Bronchial epithelial cell (primary cell): ENCODE data around the gene UGT1A6. TPM values are rescaled to one million over a fixed set of nuclear protein-coding genes. Genes with fewer than 3 reads are reported as not detected.

Source experiments
- DNase-seq: peaks from one replicate; pipeline ENCODE4 v3.0.0-alpha.2; 2010; ENCODE audit warnings: low read depth
- FAIRE-seq: peaks from 2 replicates; lab custom pipeline; 2011; peaks lifted over from hg19 to GRCh38; lab: Jason Lieb, UNC
- H3K27me3 ChIP-seq: 2 replicates; pipeline ENCODE4 v1.5.1; 2011; ENCODE audit warnings: low read length; ENCODE audit not compliant: control insufficient read depth, insufficient read depth
- H3K36me3 ChIP-seq: 2 replicates; pipeline ENCODE4 v1.5.1; 2011; ENCODE audit warnings: low read length; ENCODE audit not compliant: control insufficient read depth, insufficient read depth
- H3K4me3 ChIP-seq: 2 replicates; pipeline ENCODE4 v1.5.1; 2011; ENCODE audit warnings: mild to moderate bottlenecking, low read depth, low read length, control low read depth
- total RNA-seq: library from RNA; depleted of rRNA; stranded (reverse); fragments of >200 nt; gene quantifications from 2 replicates; pipeline ENCODE4 v1.2.1, GENCODE V29; 2014
- TF ChIP-seq, protein P1 (sequence below): IDR thresholded peaks from 2 replicates; pipeline ENCODE4 v1.5.1; 2011; ENCODE audit warnings: mild to moderate bottlenecking, moderate library complexity, low read length, control low read depth, inconsistent platforms; ENCODE audit not compliant: insufficient read depth, severe bottlenecking

UGT1A6 gene
- total RNA-seq, 1 donor from 2014 or later, result 12.9 TPM

DNA sequence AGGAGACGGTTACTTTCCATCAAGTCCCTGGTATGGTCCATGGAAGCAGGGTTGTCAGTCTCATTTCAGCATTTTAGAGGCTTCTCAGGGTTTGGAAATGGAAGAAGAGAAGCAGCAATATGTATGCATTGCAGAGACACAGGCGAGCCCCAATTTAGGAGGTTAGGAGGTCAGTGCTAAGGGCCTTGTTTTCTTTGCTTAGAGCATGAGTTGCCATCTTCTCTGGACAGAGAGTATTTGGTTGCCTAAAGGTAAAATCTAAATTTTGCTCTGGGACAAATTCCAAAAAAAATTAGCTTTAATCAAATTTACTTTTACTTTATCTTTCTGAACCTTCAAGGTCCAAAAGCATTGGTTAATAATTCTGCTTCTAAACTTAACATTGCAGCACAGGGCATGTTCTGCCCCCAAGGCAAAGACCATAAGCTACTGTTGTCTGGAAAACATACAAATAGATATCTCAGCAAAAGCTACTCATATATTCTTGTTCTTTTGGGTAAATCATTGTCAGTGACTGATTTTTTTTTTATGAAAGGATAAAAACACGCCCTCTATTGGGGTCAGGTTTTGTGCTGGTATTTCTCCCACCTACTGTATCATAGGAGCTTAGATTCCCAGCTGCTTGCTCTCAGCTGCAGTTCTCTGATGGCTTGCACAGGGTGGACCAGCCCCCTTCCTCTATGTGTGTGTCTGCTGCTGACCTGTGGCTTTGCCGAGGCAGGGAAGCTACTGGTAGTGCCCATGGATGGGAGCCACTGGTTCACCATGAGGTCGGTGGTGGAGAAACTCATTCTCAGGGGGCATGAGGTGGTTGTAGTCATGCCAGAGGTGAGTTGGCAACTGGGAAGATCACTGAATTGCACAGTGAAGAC lies 21.2 kb upstream of the UGT1A6 start, which contains the start of gene UGT1A9:
Gene UGT1A9 (plus strand): TSS at position 609 of the 872 bp plus-strand sequence. CDS start 37 bp downstream, at position 646.
- DNase-seq, result no peak
- TF ChIP-seq, protein P1, sequence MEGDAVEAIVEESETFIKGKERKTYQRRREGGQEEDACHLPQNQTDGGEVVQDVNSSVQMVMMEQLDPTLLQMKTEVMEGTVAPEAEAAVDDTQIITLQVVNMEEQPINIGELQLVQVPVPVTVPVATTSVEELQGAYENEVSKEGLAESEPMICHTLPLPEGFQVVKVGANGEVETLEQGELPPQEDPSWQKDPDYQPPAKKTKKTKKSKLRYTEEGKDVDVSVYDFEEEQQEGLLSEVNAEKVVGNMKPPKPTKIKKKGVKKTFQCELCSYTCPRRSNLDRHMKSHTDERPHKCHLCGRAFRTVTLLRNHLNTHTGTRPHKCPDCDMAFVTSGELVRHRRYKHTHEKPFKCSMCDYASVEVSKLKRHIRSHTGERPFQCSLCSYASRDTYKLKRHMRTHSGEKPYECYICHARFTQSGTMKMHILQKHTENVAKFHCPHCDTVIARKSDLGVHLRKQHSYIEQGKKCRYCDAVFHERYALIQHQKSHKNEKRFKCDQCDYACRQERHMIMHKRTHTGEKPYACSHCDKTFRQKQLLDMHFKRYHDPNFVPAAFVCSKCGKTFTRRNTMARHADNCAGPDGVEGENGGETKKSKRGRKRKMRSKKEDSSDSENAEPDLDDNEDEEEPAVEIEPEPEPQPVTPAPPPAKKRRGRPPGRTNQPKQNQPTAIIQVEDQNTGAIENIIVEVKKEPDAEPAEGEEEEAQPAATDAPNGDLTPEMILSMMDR, result no peak
- Histone ChIP-seq H3K36me3 (no peaks in the 10 kb centered on the region), H3K4me3 (no peak within 1 kb of the TSS), H3K27me3 (no peaks in the 10 kb centered on the region)
- no peak for FAIRE-seq

DNA sequence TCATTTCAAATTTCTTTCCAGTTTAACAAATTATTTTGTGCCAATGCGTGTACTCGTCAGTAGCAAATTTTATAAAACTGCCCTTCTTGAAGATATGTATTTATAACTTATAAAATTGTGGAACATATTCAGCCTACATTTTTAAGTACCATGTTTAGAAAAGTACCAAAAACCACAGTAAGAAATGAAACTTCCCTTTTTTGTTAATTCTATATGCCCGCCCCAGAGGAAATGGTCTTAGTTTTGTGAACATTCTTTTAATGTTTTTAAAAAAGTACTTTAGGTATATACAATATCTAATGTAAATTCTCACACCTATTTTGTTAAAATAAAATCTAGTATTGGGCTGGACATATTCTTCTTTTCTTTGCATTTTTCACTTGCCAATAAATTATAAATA lies 19.8 kb upstream of the UGT1A6 start:
- TF ChIP-seq, protein P1, result no peak
- no peak for DNase-seq
- Histone ChIP-seq H3K27me3 (no peaks in the 10 kb centered on the region), H3K4me3 (no peak overlapping the region), H3K36me3 (no peaks in the 10 kb centered on the region)
- FAIRE-seq, result no peak

DNA sequence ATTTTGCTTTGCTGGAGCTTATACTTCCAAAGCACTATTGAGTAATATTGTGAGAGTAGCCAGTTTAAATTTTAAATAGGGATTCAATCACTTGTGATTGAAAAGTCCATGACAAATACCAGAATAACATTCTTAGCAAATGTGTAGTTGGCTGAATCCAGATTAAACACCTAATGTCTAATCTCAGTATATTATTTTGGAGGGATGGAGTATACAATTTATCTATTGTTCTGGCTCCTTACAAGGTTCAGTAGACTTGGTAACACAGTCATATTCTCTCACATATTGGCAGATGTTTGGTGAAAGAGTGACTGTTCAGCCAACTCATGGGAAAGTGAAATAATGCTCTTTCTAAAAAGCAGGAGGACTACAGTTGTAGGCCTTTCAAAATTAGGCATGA lies 18.8 kb upstream of the UGT1A6 start:
- Histone ChIP-seq H3K36me3 (no peaks in the 10 kb centered on the region), H3K27me3 (no peaks in the 10 kb centered on the region), H3K4me3 (no peak overlapping the region)
- no peak for FAIRE-seq
- no peak for DNase-seq
- TF ChIP-seq, protein P1, result no peak

DNA sequence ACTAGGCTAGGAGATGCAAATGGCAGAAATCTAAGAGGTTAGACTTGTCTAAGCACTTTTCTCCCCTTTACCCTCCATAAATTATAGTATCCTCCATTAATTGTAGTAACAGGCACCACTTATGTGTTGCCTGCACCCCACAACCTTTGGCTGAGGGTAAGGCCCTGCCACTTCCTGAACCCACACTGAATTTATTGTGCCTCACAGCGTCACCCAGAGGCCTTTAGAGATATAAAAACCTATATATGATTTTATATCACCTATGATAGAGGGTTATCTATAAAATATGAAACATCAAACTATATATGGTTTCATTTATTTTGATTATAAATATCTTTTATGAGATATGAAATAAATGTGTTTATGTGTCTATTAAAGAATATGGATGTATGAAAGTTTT lies 18.4 kb upstream of the UGT1A6 start:
- TF ChIP-seq, protein P1, result no peak
- DNase-seq, result no peak
- no peak for FAIRE-seq
- Histone ChIP-seq H3K27me3 (no peaks in the 10 kb centered on the region), H3K36me3 (no peaks in the 10 kb centered on the region), H3K4me3 (no peak overlapping the region)

DNA sequence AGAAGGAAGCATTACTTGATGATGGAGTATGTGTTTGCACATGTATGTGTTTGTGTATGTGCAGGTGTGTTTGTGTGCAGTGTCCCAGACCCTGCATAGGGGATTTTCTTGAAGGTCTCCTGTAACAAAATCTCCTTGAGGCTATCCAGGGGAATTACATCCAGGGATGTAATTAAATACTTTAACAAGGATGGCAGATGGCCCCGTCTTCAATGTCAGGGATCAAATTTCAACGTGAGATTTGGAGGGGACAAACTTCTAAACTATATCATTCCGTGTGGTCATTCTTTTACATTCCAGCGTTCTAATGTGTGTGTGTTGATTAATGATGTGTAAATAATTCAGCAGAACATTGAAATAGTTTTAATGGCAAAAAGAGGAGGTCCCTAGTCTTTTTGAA lies 17.7 kb upstream of the UGT1A6 start:
- no peak for DNase-seq
- Histone ChIP-seq H3K27me3 (no peaks in the 10 kb centered on the region), H3K36me3 (no peaks in the 10 kb centered on the region), H3K4me3 (no peak overlapping the region)
- FAIRE-seq, result no peak
- TF ChIP-seq, protein P1, result peak; percentile 1
